HG03064 (cell line): Measurements from ENCODE around the gene EMC6.
A peak's percentile ranks its signal among the peaks of the same experiment; 100 is the strongest.

Experiments
- ATAC-seq: cut with Tn5 transposase; IDR thresholded peaks from one replicate; pipeline ENCODE4 v1.9.1; 2021; ENCODE audit warnings: low read depth; ENCODE audit not compliant: unreplicated experiment

Gene EMC6

GRCh38 chr17:3668279-3669084 is at the start of gene EMC6, which contains the start of gene TAX1BP3:
Gene EMC6, plus strand, starts transcription at chr17:3668812. Its CDS starts 335 bp downstream, at chr17:3669147.
Gene TAX1BP3, minus strand, starts transcription at chr17:3668578. Its CDS starts 52 bp downstream, at chr17:3668526.
- peak; percentile 79 for ATAC-seq

GRCh38 chr17:3621146-3621720 is 47.4 kb upstream of the EMC6 start:
- ATAC-seq: no peak

- ATAC-seq: no peak
Measured at GRCh38 chr17:3622977-3623594, 45.5 kb upstream of the EMC6 start.

- ATAC-seq: no peak
Measured at GRCh38 chr17:3626831-3627768, 41.5 kb upstream of the EMC6 start.

- no peak for ATAC-seq
Measured at GRCh38 chr17:3627769-3628167, 40.8 kb upstream of the EMC6 start.

- ATAC-seq: no peak
Measured at GRCh38 chr17:3630781-3631180, 37.8 kb upstream of the EMC6 start.

- no peak for ATAC-seq
Measured at GRCh38 chr17:3632287-3632686, 36.3 kb upstream of the EMC6 start.

GRCh38 chr17:3635474-3636153 is 33.0 kb upstream of the EMC6 start:
- ATAC-seq: peak; percentile 30

GRCh38 chr17:3636154-3636907 is 32.3 kb upstream of the EMC6 start, which contains the start of the genes CTNS and SHPK:
Gene CTNS, plus strand, starts transcription at chr17:3636760. Its CDS starts 3,447 bp downstream, at chr17:3640207.
Gene SHPK, minus strand, starts transcription at chr17:3636250. Its CDS starts 31 bp downstream, at chr17:3636219.
- peak; percentile 88 for ATAC-seq

- no peak for ATAC-seq
Measured at GRCh38 chr17:3636908-3637373, 31.7 kb upstream of the EMC6 start.

- ATAC-seq: no peak
Measured at GRCh38 chr17:3639981-3640596, 28.5 kb upstream of the EMC6 start.

GRCh38 chr17:3641014-3641413 is 27.6 kb upstream of the EMC6 start:
- ATAC-seq: no peak

GRCh38 chr17:3641717-3642486 is 26.7 kb upstream of the EMC6 start:
- no peak for ATAC-seq

GRCh38 chr17:3643889-3644349 is 24.7 kb upstream of the EMC6 start:
- no peak for ATAC-seq

GRCh38 chr17:3645310-3645709 is 23.3 kb upstream of the EMC6 start:
- ATAC-seq: no peak

GRCh38 chr17:3647251-3647650 is 21.4 kb upstream of the EMC6 start:
- ATAC-seq: no peak

GRCh38 chr17:3647769-3648555 is 20.6 kb upstream of the EMC6 start:
- no peak for ATAC-seq
